ENCODE results near the gene TUT4.

TUT4 gene

DNA sequence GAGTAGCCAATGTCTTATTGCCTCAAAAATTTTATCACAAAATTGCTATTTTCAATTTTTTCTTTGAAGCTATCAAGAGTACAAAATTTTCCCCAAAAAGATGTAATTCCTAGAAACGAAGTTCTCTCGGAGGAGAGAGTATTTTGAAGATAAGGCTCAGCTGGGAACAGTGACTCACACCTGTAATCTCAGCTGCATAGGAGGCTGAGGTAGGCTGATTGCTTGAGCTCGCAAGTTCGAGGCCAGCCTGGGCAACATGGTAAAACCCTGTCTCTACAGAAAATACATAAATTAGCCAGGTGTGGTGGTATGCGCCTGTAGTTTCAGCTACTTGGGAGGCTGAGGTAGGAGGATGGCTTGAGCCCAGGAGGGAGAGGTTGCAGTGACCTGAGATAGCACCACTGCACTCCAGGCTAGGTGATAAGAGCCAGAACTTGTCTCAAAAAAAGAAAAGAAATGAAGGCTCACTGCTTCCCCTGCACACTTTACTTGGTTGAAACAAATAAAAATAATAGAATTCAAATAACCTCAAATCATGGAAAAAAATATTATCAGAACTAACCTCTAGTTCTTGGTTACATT is 22.2 kb downstream of the TUT4 start:
- H3K4me3 ChIP-seq (ENCODE audit: control insufficient read depth, low read depth, low read length) = no peak overlapping the region
- no peak for DNase-seq (ENCODE audit: low read depth)
- TF ChIP-seq, protein P1, sequence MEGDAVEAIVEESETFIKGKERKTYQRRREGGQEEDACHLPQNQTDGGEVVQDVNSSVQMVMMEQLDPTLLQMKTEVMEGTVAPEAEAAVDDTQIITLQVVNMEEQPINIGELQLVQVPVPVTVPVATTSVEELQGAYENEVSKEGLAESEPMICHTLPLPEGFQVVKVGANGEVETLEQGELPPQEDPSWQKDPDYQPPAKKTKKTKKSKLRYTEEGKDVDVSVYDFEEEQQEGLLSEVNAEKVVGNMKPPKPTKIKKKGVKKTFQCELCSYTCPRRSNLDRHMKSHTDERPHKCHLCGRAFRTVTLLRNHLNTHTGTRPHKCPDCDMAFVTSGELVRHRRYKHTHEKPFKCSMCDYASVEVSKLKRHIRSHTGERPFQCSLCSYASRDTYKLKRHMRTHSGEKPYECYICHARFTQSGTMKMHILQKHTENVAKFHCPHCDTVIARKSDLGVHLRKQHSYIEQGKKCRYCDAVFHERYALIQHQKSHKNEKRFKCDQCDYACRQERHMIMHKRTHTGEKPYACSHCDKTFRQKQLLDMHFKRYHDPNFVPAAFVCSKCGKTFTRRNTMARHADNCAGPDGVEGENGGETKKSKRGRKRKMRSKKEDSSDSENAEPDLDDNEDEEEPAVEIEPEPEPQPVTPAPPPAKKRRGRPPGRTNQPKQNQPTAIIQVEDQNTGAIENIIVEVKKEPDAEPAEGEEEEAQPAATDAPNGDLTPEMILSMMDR (IDR thresholded peaks at IDR 0.05; ENCODE audit: control insufficient read depth, insufficient read depth, low read depth, low read length, missing control alignments) = no peak

DNA sequence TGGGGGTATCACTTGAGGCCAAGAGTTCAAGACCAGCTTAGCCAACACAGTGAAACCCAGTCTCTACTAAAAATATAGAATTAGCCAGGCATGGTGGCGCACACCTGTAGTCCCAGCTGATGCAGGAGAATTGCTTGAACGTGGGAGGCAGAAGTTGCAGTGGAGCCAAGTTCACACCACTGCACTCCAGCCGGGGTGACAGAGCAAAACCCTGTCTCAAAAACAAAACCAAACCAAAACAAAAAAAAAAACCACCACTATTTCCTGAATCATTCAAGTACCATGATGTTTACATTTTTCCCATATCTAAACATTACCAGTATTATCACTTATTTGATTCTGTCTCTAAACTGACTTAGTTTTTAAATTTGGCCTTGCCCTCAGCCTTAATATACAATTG is 29.5 kb downstream of the TUT4 start:
- TF ChIP-seq, protein P1 (IDR thresholded peaks at IDR 0.05; ENCODE audit: control insufficient read depth, insufficient read depth, low read depth, low read length, missing control alignments) = no peak
- H3K4me3 ChIP-seq (ENCODE audit: control insufficient read depth, low read depth, low read length) = no peak overlapping the region
- no peak for DNase-seq (ENCODE audit: low read depth)

- TF ChIP-seq, protein P1 (IDR thresholded peaks at IDR 0.05; ENCODE audit: control insufficient read depth, insufficient read depth, low read depth, low read length, missing control alignments) = no peak
- peak; percentile 27 for DNase-seq (ENCODE audit: low read depth)
- H3K4me3 ChIP-seq (ENCODE audit: control insufficient read depth, low read depth, low read length) = no peak overlapping the region
These were observed 32.7 kb downstream of the TUT4 start for GRCh38 chr1:52520148-52520547.

GRCh38 chr1:52518962-52519361 is 33.9 kb downstream of the TUT4 start:
- no peak overlapping the region for H3K4me3 ChIP-seq (ENCODE audit: control insufficient read depth, low read depth, low read length)

DNA sequence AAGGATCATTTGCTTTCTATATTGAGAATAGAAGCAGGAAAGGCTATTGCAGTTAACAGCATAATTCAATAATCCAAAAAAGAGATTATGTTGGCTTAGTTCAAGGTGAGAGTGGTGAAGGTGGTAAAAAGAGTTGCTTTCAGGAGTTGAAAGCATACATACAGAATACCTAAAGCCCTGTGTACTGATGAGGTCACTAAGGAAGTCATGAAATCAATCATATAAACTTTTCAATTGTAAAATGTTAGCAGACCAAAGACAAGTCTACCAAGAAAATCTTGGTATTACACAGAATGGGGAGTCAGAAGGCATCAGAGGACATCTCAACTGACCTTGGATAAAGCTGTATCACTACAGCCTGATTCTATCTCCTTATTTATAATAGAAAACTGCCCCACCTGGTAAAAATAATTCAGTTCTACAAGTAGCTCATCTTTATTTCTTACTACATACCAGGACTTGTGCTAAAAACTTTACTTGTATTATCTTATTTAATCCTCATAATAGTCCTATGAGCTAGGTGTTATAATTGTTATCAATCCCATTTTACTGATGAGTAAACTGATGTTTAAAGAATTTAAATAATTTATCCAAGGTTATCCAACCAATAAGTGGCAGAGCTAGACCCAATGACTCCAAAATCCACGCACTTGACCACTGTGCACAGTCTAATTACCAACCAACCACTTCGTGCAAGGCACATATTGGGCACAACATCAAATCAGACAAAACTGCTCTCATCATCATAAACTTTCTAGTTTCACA is 40.9 kb downstream of the TUT4 start:
- DNase-seq (ENCODE audit: low read depth) = no peak
- TF ChIP-seq, protein P1 (IDR thresholded peaks at IDR 0.05; ENCODE audit: control insufficient read depth, insufficient read depth, low read depth, low read length, missing control alignments) = no peak
- no peak overlapping the region for H3K4me3 ChIP-seq (ENCODE audit: control insufficient read depth, low read depth, low read length)

More at GRCh38 chr1:52518962-52519361, 33.9 kb downstream of the TUT4 start:
- TF ChIP-seq, protein P1 (IDR thresholded peaks at IDR 0.05; ENCODE audit: control insufficient read depth, insufficient read depth, low read depth, low read length, missing control alignments) = no peak
- no peak for DNase-seq (ENCODE audit: low read depth)

DNA sequence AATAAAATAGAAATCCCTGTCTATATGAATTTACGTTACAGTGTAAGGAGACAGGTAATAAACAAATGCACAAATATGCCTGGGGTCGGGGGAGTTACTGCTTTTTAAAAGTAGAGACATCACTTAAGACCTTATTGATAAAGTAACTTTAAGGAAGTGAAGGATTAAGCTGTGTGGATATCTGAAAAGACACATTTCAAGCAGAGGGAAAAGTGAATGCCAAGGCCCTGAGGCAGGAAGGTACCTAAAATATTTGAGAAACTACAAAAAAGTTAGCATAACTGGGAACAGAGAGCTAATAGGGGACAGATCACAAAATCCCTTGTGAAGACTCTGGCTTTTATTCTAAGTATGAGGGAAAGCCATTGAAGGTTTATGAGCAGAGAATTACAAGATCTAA is 41.5 kb downstream of the TUT4 start:
- DNase-seq (ENCODE audit: low read depth) = no peak

More for the DNA sequence above, 41.5 kb downstream of the TUT4 start:
- H3K4me3 ChIP-seq (ENCODE audit: control insufficient read depth, low read depth, low read length) = no peak overlapping the region
- TF ChIP-seq, protein P1 (IDR thresholded peaks at IDR 0.05; ENCODE audit: control insufficient read depth, insufficient read depth, low read depth, low read length, missing control alignments) = no peak
